Endothelial cell of umbilical vein (primary cell): ENCODE results near the gene ZNF816. TPM values are rescaled to one million over a fixed set of nuclear protein-coding genes. Genes with fewer than 3 reads are reported as not detected.

Experiments
- BruUV-seq: library from RNA; stranded (reverse); fragments of 400-500 nt; replicated peaks from 2 replicates; lab custom pipeline; 2021; lab: Mats Ljungman, UMichigan
- CTCF ChIA-PET: fragments of 300-600, 350-600 bp; sonication (Branson Sonifier 250); formaldehyde crosslinking; loops from one replicate; lab custom pipeline; 2021; ENCODE audit warnings: antibody characterized with exemption, inconsistent platforms; lab: Charles Lee
- POLR2A ChIA-PET: fragments of 300-600, 350-600 bp; sonication (Branson Sonifier 250); formaldehyde crosslinking; loops from one replicate; lab custom pipeline; 2021; ENCODE audit warnings: antibody characterized with exemption, inconsistent platforms; lab: Charles Lee
- DNase-seq: peaks from one replicate; pipeline ENCODE4 v3.0.0-alpha.2; 2011; ENCODE audit warnings: low read depth, low spot score
- FAIRE-seq: peaks from 2 replicates; lab custom pipeline; 2011; peaks lifted over from hg19 to GRCh38; lab: Jason Lieb, UNC
- H2AFZ ChIP-seq: 2 replicates; pipeline ENCODE4 v1.6.0; 2012; ENCODE audit warnings: low read depth, low read length, control low read depth, inconsistent platforms
- H3K27ac ChIP-seq: 2 replicates; pipeline ENCODE4 v1.5.1; 2011; ENCODE audit warnings: low read depth, mild to moderate bottlenecking, control low read depth, low read length, moderate library complexity; ENCODE audit not compliant: insufficient read depth
- H3K27me3 ChIP-seq, 2 experiments: 2 replicates each; pipeline versions ENCODE4 v1.6.0 to v1.6.1; 2011; ENCODE audit warnings: low read length in 2 of 2, mixed read lengths in 1 of 2; ENCODE audit not compliant: control insufficient read depth in 2 of 2, insufficient read depth in 2 of 2
- H3K36me3 ChIP-seq, 2 experiments: 2 replicates in 1 of 2; 3 replicates in 1 of 2; pipeline ENCODE4 v1.5.1; 2011; ENCODE audit warnings: low read length in 2 of 2, mild to moderate bottlenecking in 1 of 2, moderate library complexity in 1 of 2; ENCODE audit not compliant: control insufficient read depth in 2 of 2, insufficient read depth in 2 of 2; ENCODE audit errors: extremely low read depth in 1 of 2
- H3K4me1 ChIP-seq: 3 replicates; pipeline ENCODE4 v1.5.1; 2011; ENCODE audit warnings: mild to moderate bottlenecking, low read length; ENCODE audit not compliant: control insufficient read depth, insufficient read depth; ENCODE audit errors: extremely low read depth
- H3K4me2 ChIP-seq: 2 replicates; pipeline ENCODE4 v1.6.1; 2011; ENCODE audit warnings: low read length, control low read depth, mixed read lengths; ENCODE audit not compliant: insufficient read depth
- H3K4me3 ChIP-seq, 3 experiments: fragments of 200-600 bp in 1 of 3; sonication (generic), shearing (Covaris generic) in 1 of 3; replicated peaks in 1 of 3; 2 replicates each; pipeline ENCODE4 v1.5.1; 2011 to 2016; ENCODE audit warnings: control low read depth in 3 of 3, low read length in 3 of 3, mild to moderate bottlenecking in 2 of 3, inconsistent platforms in 1 of 3, low read depth in 1 of 3, moderate library complexity in 1 of 3; ENCODE audit not compliant: insufficient read depth in 1 of 3
- H3K79me2 ChIP-seq: 2 replicates; pipeline ENCODE4 v1.6.0; 2012; ENCODE audit warnings: low read length, inconsistent platforms; ENCODE audit not compliant: control insufficient read depth, insufficient read depth
- H3K9ac ChIP-seq: replicated peaks from 2 replicates; pipeline ENCODE3; 2011; ENCODE audit warnings: low read length, control low read depth; ENCODE audit not compliant: insufficient read depth; ENCODE audit errors: extremely low read depth
- H3K9me1 ChIP-seq: replicated peaks from 3 replicates; pipeline ENCODE4 v1.6.0; 2011; ENCODE audit warnings: mild to moderate bottlenecking, low read length; ENCODE audit not compliant: control insufficient read depth, insufficient read depth; ENCODE audit errors: extremely low read depth
- H3K9me3 ChIP-seq: replicated peaks from 2 replicates; pipeline ENCODE4 v1.5.1; 2012; ENCODE audit warnings: low read length, inconsistent platforms; ENCODE audit not compliant: control insufficient read depth, insufficient read depth
- H4K20me1 ChIP-seq: replicated peaks from 2 replicates; pipeline ENCODE3; 2011; ENCODE audit warnings: mild to moderate bottlenecking, low read length; ENCODE audit not compliant: control insufficient read depth, insufficient read depth; ENCODE audit errors: extremely low read depth
- FOS ChIP-seq: IDR thresholded peaks from 2 replicates; pipeline ENCODE4 v1.6.1; 2011; ENCODE audit warnings: mild to moderate bottlenecking, low read length, moderate library complexity, borderline replicate concordance; ENCODE audit not compliant: insufficient read depth
- JUN ChIP-seq: IDR thresholded peaks from 2 replicates; pipeline ENCODE4 v1.6.1; 2011; ENCODE audit warnings: borderline replicate concordance, low read depth; ENCODE audit not compliant: insufficient read length, insufficient read depth
- MAX ChIP-seq: IDR thresholded peaks from 2 replicates; pipeline ENCODE4 v1.6.1; 2011; ENCODE audit not compliant: insufficient read depth, insufficient read length
- MYC ChIP-seq: IDR thresholded peaks from one replicate; pipeline ENCODE4 v1.6.1; 2011; ENCODE audit warnings: mild to moderate bottlenecking, low read depth, low read length
- POLR2A ChIP-seq: IDR thresholded peaks from 2 replicates; pipeline ENCODE4 v1.6.1; 2012; ENCODE audit warnings: low read depth, mild to moderate bottlenecking, control low read depth, low read length
- POLR2AphosphoS5 ChIP-seq: IDR thresholded peaks from 2 replicates; pipeline ENCODE4 v1.6.1; 2012; ENCODE audit warnings: low read depth, mild to moderate bottlenecking, control low read depth, low read length, moderate library complexity; ENCODE audit not compliant: insufficient read depth
- dilution Hi-C: fragments of 300-500 bp; cut with MboI; formaldehyde crosslinking; loops from one replicate; pipeline ENCODE4 v1.15.0; 2019; ENCODE audit warnings: low sequenced_read_pairs; ENCODE audit not compliant: extremely low pct_ligation_motif_present
- intact Hi-C: fragments of 100-400 bp; cut with micrococcal nuclease; formaldehyde crosslinking; loops from one replicate; pipeline ENCODE4 v1.10.0; 2022
- polyA plus RNA-seq, 4 experiments: library from polyadenylated mRNA; depleted of rRNA in 3 of 4; stranded (reverse) in 3 of 4; unstranded in 1 of 4; fragments of >200 nt; gene quantifications; 2 replicates each; pipeline versions ENCODE4 v1.2.1 to v1.2.3, GENCODE V29; 2011 to 2012; ENCODE audit warnings: missing spikeins in 1 of 4
- total RNA-seq: library from RNA; stranded (reverse); gene quantifications from 2 replicates; pipeline ENCODE4 v1.2.3, GENCODE V29; 2021
- TF ChIP-seq, protein P1 (sequence below), 2 donors: IDR thresholded peaks; 1 replicate in 1 of 2; 2 replicates in 1 of 2; pipeline ENCODE4 v1.5.1; 2011; ENCODE audit warnings: low read length in 2 of 2, mild to moderate bottlenecking in 2 of 2, moderate library complexity in 2 of 2, control low read depth in 1 of 2, inconsistent platforms in 1 of 2, low read depth in 1 of 2; ENCODE audit not compliant: insufficient read depth in 1 of 2; ENCODE audit errors: extremely low read depth in 1 of 2

ZNF816 gene
- total and polyA plus RNA-seq, 2 donors (not counting 3 experiments of a cell fraction or from before 2014, with no cell fraction given): 1.8 to 4.9 TPM

DNA sequence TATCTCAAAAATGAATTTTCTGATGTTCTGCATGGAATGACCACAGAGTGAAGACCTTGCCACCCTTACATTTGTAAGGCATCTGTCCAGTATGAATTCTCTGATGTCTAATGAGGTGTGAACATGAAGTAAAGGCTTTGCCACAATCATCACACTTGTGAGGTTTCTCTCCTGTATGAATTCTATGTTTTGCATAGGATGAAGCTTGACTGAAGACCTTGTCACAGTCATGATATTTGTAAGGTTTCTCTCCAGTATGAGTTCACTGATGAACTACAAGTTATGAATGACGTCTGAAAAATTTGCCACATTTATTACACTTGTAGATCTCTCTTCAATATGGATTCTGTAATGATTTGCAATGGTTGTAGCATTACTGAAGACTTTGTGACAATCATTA is 13.3 kb downstream of the ZNF816 start:
- Histone ChIP-seq H3K79me2 (no peaks in the 10 kb centered on the region), H3K36me3 (peaks cover 2 to 10% of the 10 kb centered on the region in 2 experiments), H3K9me3 (peaks cover 9% of the 10 kb centered on the region), H3K9ac (no peak overlapping the region), H3K27me3 (no peaks in the 10 kb centered on the region), H3K9me1 (no peaks in the 10 kb centered on the region), H3K27ac (no peak overlapping the region), H4K20me1 (no peaks in the 10 kb centered on the region), H3K4me1 (no peaks in the 10 kb centered on the region), H2AFZ (no peak overlapping the region), H3K4me3 (no peak overlapping the region), H3K4me2 (no peak overlapping the region)
- dilution Hi-C loops (no loop called here), intact Hi-C loops (no loop called here)
- DNase-seq (no peak), FAIRE-seq (no peak)
- no peak for TF ChIP-seq FOS
- TF ChIP-seq POLR2AphosphoS5: no peak
- TF ChIP-seq MYC: no peak
- no peak for TF ChIP-seq POLR2A
- TF ChIP-seq JUN: no peak
- TF ChIP-seq MAX: no peak
- TF ChIP-seq, protein P1, sequence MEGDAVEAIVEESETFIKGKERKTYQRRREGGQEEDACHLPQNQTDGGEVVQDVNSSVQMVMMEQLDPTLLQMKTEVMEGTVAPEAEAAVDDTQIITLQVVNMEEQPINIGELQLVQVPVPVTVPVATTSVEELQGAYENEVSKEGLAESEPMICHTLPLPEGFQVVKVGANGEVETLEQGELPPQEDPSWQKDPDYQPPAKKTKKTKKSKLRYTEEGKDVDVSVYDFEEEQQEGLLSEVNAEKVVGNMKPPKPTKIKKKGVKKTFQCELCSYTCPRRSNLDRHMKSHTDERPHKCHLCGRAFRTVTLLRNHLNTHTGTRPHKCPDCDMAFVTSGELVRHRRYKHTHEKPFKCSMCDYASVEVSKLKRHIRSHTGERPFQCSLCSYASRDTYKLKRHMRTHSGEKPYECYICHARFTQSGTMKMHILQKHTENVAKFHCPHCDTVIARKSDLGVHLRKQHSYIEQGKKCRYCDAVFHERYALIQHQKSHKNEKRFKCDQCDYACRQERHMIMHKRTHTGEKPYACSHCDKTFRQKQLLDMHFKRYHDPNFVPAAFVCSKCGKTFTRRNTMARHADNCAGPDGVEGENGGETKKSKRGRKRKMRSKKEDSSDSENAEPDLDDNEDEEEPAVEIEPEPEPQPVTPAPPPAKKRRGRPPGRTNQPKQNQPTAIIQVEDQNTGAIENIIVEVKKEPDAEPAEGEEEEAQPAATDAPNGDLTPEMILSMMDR (IDR thresholded peaks at IDR 0.05; ENCODE audit: extremely low read depth in 1 of 2, insufficient read depth in 1 of 2, low read depth in 1 of 2, low read length in 2 of 2): no peak
- POLR2A ChIA-PET: no interaction called here
- CTCF ChIA-PET: no interaction called here
- no TSS peak for BruUV-seq
